GM12801 (cell line): Measurements from ENCODE around the gene RAX2.

ENCODE experiments used
- TF ChIP-seq, protein P1 (sequence below): IDR thresholded peaks from one replicate; pipeline ENCODE4 v1.5.1; 2011; ENCODE audit warnings: control low read depth; ENCODE audit not compliant: insufficient read length; ENCODE audit errors: extremely low read depth

The RAX2 gene

DNA sequence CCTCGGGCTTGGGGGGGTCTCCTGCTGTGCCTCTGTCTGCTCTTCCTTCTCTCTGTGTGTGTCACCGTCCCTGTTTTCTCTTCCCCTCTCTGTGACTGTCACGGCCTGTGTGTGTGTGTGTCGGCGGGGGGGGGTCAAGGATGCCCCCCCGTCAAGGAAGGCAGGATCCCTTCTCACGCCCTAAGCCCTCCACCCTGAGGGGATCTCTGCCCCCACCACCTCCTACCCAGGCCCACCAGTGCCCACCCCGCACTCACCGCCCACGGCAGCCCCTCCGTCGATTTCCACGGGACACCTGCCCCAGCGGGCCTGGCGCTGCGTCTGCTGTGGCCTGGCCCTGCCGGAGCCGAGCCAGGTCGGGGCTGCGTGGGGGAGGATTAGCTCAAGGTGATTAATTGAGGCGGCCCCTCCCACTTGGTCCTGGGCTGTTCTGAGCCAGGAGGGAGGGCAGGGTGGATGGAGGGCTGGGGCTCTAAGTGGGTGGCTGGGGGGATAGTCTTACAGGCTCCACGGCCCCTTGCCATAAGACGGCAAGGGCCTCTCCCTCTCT, at the start of gene RAX2:
Gene RAX2 (minus strand): TSS at position 323 of the 550 bp plus-strand sequence. CDS start 486 bp downstream, outside the sequence.
- TF ChIP-seq, protein P1, sequence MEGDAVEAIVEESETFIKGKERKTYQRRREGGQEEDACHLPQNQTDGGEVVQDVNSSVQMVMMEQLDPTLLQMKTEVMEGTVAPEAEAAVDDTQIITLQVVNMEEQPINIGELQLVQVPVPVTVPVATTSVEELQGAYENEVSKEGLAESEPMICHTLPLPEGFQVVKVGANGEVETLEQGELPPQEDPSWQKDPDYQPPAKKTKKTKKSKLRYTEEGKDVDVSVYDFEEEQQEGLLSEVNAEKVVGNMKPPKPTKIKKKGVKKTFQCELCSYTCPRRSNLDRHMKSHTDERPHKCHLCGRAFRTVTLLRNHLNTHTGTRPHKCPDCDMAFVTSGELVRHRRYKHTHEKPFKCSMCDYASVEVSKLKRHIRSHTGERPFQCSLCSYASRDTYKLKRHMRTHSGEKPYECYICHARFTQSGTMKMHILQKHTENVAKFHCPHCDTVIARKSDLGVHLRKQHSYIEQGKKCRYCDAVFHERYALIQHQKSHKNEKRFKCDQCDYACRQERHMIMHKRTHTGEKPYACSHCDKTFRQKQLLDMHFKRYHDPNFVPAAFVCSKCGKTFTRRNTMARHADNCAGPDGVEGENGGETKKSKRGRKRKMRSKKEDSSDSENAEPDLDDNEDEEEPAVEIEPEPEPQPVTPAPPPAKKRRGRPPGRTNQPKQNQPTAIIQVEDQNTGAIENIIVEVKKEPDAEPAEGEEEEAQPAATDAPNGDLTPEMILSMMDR: no peak

DNA sequence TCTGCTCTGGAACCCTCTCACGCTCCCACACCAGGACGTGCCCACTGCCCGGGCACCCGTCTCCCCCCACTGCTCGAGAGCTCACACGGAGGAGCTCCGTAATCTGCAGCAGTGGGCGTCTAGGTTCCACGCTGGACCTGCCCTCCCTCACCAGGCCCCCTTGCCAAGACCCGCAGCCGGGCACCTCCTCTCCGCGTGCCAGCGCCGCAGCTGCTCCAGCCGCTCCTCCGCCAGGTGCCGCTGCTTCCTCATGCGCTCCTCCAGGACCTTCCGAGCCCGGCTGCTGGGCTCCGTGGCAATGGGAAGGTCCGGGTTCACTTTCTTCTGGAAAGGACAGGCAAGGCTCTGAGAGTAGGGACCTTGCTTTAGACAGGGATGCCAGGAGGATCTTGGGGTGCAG, 49.1 kb upstream of the RAX2 start:
- TF ChIP-seq, protein P1: no peak

DNA sequence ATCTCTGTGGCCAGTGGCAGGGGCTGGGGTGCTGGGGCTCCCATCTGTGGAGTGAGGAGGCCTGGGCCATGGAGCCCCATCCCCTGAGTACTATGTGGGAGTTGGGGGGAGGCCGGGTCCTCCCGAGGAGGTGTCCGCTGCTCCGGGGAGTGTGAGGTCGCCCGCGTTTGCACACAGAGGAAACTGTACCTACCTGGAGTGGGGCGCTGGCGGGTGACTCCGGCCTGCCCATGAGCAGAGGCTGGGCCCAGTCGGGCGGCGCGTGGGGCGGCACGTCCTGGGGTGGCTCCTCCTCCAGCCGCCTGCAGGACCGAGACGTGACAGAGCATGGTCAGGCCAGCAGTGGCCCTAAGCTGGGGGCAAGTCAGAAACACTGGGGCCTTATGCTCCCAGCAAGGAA, 48.0 kb upstream of the RAX2 start:
- TF ChIP-seq, protein P1: no peak

DNA sequence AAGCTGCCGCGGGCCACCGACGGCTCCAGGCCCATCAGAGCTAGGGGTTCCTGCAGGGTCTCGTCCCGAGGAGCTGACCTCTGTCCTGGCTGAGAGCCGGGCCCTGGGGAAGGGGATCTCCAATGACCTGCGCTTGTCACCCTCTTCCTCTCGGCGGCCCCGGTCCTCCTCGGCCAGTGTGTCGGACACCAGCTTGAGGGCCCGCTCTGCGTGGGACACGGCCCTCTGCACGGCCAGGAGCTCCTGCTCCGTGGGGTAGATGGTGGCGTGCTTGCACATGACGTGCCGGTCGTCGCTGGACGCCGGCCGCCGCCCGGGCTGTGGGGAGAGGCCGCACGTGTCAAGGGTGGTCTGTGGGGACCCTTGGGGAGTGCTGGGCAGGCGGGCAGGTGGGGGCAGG, 46.9 kb upstream of the RAX2 start:
- TF ChIP-seq, protein P1: no peak

DNA sequence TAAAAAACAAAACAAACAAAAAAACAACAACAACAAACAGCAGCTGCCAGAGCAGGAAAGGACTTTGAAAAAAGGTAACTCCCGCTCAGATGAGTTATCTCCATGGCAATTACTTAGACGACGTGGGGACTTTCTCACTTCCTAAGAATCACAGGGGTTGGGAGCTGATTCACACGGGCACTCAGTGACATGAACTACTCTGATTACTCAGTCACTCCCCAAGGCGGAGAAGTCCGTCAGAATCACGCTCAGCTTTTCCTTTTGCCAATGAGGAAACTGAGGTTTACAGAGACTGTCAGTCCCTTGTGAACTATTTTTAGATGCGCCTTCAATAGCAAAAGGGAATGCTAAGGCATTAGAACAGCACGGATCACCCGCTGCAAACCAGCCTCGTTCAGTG, 46.4 kb upstream of the RAX2 start:
- TF ChIP-seq, protein P1: no peak

DNA sequence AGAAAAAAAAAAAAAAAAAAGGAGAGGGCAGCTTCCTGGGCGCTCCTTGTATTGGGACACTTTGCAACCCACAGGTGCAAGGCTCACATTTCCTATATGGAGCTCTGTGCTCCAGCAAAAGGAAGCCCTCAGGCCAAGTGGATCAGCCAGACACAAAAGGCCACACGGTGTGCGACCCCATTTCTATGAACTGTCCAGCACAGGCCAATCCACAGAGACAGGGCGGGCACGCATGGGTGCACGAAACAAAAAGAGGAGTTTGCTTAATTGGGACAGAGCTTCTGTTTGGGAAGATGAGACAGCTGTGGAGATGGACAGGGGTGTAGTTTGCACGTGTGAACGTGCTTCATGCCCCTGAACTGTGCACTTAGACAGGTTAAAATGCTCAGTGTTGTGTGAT, 45.7 kb upstream of the RAX2 start:
- TF ChIP-seq, protein P1: no peak

DNA sequence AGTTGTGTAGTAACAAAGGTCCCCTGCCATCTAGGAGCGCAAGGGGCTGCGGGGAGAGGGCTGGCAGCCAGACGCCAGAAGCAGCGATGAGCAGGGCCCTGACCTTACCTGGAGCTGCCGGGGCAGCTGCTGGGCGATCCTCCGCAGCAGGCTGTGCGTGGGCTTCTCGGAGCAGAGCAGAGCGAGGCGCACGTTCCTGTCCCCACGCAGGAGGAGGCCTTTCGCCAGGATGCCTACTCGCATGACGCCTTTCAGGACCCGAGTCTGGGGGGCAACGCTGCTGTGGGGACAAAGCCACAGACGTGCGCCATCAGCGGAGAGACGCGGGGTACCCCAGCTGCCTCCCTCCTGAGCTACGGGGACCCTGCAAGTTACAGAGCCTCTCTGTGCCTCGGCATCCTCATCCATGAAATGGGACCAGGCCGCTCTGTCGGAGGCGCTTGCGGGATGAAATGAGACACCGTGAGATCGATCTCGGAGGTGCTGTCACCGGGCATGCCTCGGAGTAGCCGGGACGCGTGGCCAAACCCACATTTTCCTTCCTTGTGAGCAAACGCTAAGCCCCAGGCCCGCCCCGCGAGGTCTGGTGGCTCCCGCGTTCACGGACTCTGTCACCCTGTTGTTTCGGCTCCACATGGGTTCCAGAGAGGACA, 44.7 kb upstream of the RAX2 start:
- TF ChIP-seq, protein P1: no peak

DNA sequence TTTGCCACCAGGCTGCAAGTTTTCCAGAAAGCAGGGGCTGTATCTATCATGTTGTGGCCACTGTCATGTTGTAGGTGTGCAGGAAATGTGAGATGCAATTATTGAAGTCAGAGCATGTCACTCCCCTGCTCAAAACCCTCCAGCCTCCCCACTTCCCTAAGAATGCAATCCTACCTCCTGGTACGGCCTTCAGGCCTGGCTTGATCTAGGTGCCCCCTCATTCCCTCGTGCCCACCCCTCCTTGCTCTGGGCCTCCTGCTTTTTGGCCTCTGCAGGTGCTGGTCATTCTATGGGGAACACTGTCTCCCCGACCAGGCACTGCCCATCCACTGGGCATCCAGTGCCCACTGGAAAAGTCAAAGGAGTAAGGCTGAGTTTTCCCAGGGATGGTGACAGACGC, 42.6 kb upstream of the RAX2 start:
- TF ChIP-seq, protein P1: no peak
